HG03354 (cell line): ENCODE data around the gene MARCHF7.
"Not testable (repeated sequence)": the region's sequence is repeated elsewhere in the genome, so short reads cannot be mapped to it uniquely, and the experiment has no call there.

Experiments
- ATAC-seq: cut with Tn5 transposase; IDR thresholded peaks from one replicate; pipeline ENCODE4 v1.9.1; 2021; ENCODE audit warnings: mild to moderate bottlenecking; ENCODE audit not compliant: unreplicated experiment, poor library complexity, severe bottlenecking

Gene MARCHF7

DNA sequence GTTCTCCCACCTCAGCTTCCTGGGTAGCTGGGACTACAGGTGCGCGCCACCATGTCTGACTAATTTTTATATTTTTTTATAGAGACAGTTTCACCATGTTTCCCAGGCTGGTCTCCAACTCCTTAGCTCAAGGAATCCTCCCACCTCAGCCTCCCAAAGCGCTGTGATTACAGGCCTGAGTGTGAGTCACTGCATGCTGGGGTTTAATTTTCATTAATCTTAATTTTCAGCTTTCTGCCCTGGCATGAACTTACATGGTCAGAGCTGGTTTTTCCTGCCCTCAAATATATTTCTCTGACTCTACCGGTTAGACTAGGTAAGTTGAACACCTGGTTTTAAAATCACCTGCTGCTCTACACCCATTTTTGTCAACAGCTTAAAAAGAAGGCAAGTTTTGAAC lies 3.1 kb downstream of the MARCHF7 start:
- no peak for ATAC-seq

DNA sequence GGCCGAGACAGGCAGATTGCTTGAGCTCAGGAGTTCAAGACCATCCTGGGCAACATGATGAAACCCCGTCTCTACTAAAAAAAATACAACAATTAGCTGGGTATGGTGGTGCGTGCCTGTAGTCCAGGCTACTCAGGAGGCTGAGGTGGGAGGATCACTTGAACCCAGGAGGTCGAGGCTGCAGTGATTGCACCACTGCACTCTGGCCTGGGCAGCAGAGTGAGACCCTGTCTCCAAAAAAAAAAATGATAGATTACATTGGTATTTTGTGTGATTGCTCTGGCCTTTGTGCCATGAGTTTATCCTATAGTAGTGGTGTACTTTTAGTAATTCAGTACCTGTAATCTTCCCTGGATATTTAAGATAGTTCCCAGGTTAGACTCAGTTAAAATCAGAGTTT lies 4.1 kb downstream of the MARCHF7 start:
- not testable (repeated sequence) for ATAC-seq

DNA sequence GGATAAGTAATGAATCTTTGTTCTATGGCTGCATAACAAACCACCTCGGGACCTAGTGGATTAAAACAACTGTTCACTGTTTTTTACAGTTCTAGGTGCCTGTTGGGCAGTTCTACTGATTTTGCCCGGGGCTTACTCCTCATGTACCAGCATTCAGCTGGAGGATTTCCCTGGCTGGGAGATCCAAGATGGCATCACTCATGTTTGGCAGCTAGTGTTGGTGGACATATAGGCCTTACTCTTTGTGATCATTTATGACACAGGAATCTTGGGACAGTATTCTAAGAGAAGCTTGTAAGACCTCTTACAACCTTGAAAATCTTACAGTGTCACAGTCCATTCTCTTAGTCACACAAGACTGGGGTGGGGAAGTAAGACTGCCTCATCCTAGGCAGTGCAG lies 4.6 kb downstream of the MARCHF7 start:
- ATAC-seq: no peak

DNA sequence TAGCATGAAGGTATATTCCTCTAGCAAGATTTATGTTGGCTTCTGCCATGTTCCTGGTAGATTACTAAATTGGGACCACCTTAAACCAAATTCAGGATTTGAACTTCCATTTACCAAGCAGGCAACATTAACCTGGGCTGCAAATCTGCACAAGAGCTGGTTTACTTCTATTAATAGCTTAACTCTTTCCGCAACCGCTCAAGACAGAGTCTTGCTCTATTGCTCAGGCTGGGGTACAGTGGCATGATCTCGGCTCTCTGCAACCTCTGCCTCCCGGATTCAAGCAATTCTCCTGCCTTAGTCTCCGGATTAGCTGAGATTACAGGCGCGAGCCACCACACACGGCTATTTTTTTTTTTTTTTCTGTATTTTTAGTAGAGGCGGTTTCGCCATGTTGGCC lies 8.4 kb downstream of the MARCHF7 start:
- no peak for ATAC-seq

DNA sequence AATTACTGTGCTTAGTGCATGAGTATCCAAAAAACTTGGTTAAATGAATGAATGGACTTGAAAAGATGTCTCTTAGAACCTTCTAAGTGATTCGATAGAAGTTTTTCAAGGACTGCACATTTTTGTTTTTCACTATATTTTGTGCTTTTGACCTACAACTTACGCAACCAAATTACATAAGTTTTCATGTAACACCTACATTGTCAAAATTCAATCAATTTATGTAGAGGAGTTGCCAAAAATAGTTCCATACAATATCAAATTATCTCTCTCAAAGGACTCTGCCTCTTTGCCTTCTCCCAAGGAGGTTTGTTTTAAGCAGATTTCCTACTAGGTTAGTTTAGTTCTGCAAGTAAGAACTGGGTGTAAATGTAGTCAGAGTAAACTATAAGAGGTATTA lies 10.3 kb downstream of the MARCHF7 start:
- ATAC-seq: no peak

DNA sequence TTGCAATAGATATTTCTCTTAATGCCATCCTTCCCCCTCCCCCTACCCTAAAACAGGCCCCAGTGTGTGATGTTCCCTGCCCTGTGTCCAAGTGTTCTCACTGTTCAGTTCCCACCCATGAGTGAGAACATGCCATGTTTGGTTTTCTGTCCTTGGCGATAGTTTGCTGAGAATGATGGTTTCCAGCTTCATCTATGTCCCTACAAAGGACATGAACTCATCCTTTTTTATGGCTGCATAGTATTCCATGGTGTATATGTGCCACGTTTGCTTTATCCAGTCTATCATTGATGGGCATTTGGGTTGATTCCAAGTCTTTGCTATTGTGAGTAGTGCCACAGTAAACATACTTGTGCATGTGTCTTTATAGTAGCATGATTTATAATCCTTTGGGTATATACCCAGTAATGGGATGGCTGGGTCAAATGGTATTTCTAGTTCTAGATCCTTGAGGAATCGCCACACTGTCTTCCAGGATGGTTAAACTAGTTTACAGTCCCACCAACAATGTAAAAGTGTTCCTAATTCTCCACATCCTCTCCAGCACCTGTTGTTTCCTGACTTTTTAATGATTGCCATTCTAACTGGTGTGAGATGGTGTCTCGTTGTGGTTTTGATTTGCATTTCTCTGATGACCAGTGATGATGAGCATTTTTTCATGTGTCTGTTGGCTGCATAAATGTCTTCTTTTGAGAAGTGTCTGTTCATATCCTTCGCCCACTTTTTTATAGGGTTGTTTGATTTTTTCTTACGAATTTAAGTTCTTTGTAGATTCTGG lies 12.7 kb downstream of the MARCHF7 start:
- not testable (repeated sequence) for ATAC-seq

DNA sequence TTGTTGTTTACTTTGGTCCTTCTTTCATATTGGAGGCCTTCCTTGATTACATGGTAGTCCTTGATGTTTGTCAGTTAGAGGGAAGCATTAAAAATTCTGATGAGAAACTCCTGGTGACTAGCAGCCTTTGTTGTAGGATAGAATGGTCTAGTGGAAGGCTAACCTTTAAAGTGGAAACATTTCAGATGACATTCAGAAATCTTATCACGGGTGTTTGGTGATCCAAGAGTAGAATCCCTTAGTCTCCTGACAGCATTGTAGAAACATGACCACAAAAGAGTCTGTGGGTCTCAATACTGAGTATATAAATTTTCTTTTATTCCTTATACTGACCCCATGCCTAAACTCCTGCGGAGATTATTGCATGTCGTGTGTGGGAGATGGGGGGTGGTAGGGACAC lies 13.4 kb downstream of the MARCHF7 start:
- ATAC-seq: no peak

DNA sequence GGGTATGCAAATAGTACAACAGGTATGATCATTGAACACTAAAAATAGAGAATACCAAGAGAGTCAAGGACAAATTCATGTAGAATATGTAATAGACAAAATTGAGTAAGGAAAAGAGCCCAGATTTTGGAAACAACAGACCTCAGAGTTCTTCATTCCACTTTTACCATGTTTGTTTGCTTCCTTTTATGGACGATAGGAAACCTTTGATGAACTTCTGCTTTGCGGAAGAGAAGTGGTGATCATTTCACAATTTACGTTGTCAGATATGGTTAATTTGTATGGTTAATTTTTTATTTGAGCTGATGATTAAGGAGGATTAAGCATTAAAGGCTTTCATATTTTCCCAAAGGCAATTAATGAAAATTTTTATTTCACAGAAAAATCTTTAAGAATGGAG lies 16.3 kb downstream of the MARCHF7 start:
- no peak for ATAC-seq

DNA sequence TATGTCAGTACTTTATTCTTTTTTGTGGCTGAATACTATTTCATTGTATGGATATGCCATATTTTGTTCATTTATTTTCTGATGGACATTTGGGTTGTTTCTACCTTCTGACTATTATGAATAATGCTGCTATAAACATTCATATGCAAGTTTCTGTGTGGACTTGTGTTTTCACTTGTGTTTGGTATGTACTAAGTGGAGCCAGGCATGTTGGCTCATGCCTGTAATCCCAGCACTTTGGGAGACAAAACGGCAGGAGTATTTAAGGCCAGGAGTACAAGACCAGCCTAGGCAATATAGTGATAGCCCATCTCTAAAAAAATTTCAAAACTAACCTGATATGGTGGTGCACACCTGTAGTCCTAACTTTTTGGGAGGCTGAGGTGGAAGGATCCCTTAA lies 23.3 kb downstream of the MARCHF7 start:
- ATAC-seq: no peak

DNA sequence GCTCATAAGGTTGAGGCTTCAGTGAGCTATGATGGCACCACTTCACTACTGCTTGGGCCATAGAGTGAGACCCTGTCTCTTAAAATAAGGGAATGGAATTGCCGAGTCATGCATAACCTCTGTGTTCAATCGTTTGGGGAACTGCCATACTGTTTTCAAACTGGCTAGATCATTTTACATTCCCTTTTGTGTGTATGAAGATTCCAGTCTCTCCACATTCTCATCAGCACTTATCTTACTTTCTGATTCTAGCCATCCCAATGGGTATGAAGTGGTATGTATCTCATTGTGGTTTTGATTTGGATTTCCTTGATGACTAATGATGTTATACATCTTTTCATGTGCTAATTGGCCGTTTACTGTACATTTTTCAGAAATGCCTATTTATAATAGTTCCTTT lies 23.7 kb downstream of the MARCHF7 start:
- no peak for ATAC-seq

DNA sequence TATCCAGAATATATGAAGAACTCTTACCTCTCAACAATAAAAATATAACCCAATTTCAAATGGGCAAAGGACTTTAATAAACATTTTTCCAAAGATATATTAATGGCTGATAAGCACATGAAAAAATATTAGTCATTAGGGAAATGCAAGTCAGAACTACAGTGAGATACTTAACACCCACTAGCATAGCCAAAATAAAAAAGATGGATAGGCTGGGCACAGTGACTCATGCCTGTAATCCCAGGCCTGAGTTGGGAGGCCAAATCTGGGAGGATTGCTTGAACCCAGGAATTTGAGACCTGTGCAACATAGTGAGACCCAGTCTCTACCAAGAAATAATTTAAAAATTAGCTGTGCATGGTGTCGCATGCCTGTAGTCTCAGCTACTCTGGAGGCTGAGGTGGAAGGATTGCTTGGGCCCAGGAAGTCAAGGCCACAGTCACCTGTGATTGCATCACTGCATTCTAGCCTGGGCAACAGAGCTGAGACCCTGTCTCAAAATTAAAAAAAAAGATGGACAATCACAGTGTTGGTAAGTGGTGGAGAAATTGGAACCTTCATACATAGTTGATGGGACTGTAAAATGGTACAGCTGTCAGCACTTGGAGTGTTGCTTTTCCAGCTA lies 25.1 kb downstream of the MARCHF7 start:
- no peak for ATAC-seq

DNA sequence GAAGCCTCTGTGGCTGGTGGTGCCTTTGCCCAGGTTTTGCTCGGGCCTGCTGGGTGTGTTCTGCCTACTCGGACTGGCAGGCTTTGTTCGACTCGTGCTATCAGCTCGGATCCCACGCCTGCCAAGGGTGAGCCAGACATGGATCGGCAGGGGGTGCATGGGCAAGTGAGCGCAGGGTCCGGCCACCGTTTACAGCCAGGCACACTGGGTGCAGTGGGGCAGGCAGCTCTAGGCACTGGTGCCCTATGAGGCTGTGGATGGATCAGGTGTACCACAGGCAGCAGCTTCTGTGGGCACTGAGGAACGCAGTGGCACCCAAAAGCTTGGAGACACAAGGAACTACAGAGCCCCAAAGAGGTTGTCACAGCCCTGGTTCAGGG lies 25.6 kb downstream of the MARCHF7 start:
- ATAC-seq: no peak

DNA sequence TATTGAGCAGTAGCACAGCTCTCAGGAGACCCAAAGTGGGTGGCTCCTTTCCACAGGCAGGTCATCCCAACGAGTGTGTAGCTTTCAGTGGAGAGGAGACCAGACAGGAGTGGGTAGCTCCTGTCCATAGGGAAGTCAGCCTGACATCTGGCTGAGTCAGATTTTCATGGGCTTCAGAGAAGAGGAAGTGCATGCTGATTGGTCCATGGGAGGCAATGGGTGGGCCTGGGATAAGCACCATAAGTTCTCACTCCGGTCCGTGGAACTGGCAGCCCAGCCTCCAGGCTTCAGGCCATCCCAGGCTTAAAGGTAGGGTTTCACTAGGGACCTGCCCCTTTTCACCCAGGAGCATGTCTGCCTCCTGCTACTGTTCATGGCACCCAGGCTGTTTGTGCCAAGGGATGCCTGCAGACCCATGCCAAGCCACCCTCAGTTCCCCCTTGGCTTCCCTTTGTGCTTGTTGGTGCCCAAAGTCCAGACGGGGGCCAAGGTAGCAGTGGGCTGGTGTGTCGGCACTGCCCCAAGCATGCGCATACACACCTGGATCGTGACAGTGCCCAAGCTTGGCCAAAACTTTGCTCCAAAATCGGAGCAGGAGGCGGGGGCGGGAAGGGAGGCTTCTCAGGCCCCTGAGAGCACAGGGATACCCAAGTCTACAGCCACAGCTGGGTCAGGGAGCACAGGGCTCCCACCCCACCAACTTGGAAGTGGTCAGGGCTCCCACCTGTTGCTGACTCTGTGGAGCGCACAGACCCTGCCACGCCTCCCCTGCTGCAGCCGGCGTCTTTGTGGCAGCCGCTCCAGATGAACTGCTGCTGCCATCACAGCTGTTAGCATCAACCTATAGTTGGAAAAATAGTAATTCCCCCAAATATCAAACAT lies 26.4 kb downstream of the MARCHF7 start:
- no peak for ATAC-seq

DNA sequence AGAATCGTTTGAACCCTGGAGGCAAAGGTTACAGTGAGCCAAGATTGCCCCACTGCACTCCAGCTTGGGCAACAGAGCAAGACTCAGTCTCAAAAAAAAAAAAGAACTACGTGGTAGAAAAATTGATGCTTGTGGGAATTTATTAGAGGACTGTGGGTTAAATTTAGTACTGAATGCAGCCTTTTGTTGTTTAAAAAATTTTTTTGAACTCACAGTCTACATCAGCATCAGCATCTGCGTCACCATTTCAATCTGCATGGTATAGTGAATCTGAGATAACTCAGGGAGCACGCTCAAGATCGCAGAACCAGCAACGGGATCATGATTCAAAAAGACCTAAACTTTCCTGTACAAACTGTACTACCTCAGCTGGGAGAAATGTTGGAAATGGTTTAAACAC lies 30.5 kb downstream of the MARCHF7 start:
- no peak for ATAC-seq

DNA sequence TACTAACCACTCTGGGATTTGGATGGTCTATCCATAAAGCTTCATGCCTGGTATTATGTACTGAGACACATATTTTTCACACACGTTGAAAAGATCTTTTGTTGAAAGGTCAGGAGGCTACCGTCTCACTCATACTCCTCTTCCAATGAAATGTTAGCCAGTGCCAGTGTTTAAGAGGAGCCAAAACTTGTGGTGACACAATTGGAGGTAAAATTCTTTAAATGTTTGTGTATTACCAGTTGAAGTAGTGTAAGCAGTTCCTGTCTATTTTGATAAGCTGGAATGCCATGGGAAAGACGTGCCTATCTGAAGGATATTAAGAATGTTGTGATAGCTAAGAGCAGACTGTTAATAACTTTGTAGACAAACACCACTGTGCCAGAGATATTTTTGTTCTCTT lies 32.1 kb downstream of the MARCHF7 start:
- no peak for ATAC-seq

DNA sequence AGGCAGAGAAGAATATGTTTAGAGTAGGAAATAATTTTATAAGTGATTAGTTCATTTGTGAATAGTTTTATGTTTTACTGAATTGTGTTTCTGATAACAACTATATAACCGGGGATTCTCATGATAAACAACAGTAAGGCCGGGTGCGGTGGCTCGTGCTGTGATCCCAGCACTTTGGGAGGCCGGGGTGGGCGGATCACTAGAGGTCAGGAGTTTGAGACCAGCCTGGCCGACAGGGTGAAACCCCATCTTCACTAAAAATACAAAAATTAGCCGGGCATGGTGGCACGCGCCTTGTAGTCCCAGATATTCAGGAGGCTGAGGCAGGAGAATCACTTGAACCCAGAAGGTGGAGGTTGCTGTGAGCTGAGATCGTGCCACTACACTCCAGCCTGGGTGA lies 32.9 kb downstream of the MARCHF7 start:
- ATAC-seq: not testable (repeated sequence)

DNA sequence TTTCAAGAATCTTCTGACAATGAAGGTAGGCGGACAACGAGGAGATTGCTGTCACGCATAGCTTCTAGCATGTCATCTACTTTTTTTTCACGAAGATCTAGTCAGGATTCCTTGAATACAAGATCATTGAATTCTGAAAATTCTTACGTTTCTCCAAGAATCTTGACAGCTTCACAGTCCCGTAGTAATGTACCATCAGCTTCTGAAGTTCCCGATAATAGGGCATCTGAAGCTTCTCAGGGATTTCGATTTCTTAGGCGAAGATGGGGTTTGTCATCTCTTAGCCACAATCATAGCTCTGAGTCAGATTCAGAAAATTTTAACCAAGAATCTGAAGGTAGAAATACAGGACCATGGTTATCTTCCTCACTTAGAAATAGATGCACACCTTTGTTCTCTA lies 35.8 kb downstream of the MARCHF7 start:
- no peak for ATAC-seq

DNA sequence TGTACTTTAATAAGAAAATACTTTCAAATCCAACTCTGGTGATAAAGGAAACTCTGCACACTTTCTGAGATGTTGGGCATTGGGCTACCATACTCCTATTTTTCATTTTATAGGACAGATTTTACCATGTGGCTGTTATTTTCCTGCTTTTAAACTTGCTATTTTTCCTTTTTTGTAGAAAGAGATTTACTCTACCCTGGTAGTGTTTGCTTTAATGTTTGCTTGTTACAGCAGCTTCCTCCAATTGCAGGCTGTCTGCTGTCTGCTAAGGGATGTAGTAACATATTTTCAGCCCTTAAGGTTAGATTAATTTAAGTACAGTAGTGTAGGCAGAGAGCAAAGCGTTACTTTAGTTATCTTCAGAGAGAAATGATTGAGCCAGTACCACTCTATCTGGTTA lies 38.6 kb downstream of the MARCHF7 start:
- no peak for ATAC-seq

DNA sequence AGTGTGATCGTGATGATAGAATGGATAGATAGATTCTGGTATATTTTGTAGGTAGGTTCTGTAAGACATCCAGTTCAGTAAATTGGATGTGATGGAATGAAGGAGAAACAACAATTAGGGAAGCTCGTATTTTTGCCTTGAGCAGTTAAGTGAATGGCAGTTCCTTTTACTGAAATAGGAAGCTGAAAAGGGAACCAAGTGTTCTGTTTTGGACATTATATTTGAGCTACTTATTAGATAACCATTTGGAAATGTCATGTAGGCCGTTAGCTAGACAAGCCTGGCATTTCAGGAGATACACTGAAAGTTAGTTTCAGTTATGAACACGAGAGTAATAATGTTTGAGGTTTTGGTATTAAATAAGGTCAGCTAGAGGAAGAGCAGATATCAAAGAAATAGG lies 41.5 kb downstream of the MARCHF7 start:
- no peak for ATAC-seq

DNA sequence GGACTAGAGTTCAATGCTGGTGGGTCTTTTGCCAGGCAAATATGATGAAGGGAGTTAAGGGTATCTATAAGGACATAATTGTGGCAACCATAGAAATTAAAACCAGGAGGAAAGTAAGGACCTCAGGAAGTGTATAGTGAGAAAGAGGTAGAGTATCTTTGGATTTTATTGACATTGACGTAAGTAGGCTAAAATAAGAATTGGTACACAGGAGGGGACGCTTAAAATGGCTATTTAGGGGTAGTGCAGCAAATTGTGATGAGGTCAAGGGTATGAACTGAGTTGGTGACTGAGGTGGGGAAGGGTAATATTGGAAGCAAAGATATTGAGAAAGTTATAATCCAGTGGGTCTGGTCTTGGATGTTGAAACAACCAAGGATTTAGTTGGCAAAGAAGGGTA lies 42.7 kb downstream of the MARCHF7 start:
- no peak for ATAC-seq

DNA sequence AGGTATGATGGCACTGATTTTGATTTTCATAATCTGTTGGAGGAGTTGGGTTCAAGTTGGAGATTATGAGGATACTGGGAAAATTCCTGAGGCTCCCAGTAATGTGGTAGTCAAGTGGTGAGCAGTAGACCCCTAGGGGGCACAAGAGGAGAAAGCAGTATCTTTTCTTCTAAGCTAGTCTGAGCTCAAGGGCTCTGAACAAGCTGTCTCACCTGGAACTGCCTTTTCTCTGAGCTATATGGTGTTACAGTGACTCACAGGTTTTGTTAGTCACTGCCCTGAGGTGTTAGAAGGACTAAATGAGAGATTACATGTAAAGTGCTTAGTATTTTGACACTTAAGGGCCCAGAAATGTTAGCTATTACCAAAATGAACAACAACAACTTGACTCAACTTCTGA lies 43.5 kb downstream of the MARCHF7 start:
- ATAC-seq: no peak
